Retinal pigment epithelial cell (primary cell): ENCODE data around the gene CELA1.

ENCODE experiments used
- DNase-seq: peaks from one replicate; pipeline ENCODE4 v3.0.0-alpha.2; 2010; ENCODE audit warnings: low read depth
- H3K4me3 ChIP-seq: 2 replicates; pipeline ENCODE4 v1.5.1; 2011; ENCODE audit warnings: mild to moderate bottlenecking, low read length, control low read depth, moderate library complexity
- CTCF ChIP-seq: conservative IDR thresholded peaks from 2 replicates; pipeline ENCODE4 v1.5.1; 2011; ENCODE audit warnings: low read depth, low read length, control low read depth, inconsistent platforms

CELA1 gene

GRCh38 chr12:51357374-51358047 is 11.0 kb upstream of the CELA1 start:
- H3K4me3 ChIP-seq: no peak overlapping the region
- no peak for DNase-seq
- no peak for TF ChIP-seq CTCF

GRCh38 chr12:51351913-51352532 is 5.5 kb upstream of the CELA1 start:
- DNase-seq: no peak
- peak; percentile 78 for TF ChIP-seq CTCF
- H3K4me3 ChIP-seq: no peak overlapping the region

GRCh38 chr12:51349026-51349425 is 2.5 kb upstream of the CELA1 start:
- no peak for DNase-seq
- TF ChIP-seq CTCF: no peak

GRCh38 chr12:51348116-51348515 is 1.6 kb upstream of the CELA1 start:
- no peak for DNase-seq
- no peak for TF ChIP-seq CTCF
- no peak overlapping the region for H3K4me3 ChIP-seq

More at GRCh38 chr12:51349026-51349425, 2.5 kb upstream of the CELA1 start:
- H3K4me3 ChIP-seq: no peak overlapping the region

- no peak overlapping the region for H3K4me3 ChIP-seq
- DNase-seq: no peak
These were observed 798 bp downstream of the CELA1 start for GRCh38 chr12:51345681-51346080.

GRCh38 chr12:51343201-51343600 is 3.3 kb downstream of the CELA1 start:
- TF ChIP-seq CTCF: no peak
- DNase-seq: no peak
- no peak overlapping the region for H3K4me3 ChIP-seq

More at GRCh38 chr12:51345681-51346080, 798 bp downstream of the CELA1 start:
- no peak for TF ChIP-seq CTCF

GRCh38 chr12:51342416-51342815 is 4.1 kb downstream of the CELA1 start:
- H3K4me3 ChIP-seq: no peak overlapping the region
- DNase-seq: no peak
- no peak for TF ChIP-seq CTCF
